HG02943 (cell line): ENCODE measurements around the gene GPRIN3.
"Not testable (repeated sequence)": the region's sequence is repeated elsewhere in the genome, so short reads cannot be mapped to it uniquely, and the experiment has no call there.

Source experiments
- ATAC-seq: cut with Tn5 transposase; IDR thresholded peaks from one replicate; pipeline ENCODE4 v1.9.1; 2021; ENCODE audit warnings: mild to moderate bottlenecking, low read depth, moderate library complexity; ENCODE audit not compliant: unreplicated experiment

GPRIN3 gene

GRCh38 chr4:89226665-89227574 is 80.7 kb downstream of the GPRIN3 start:
- ATAC-seq = peak; percentile 85

DNA sequence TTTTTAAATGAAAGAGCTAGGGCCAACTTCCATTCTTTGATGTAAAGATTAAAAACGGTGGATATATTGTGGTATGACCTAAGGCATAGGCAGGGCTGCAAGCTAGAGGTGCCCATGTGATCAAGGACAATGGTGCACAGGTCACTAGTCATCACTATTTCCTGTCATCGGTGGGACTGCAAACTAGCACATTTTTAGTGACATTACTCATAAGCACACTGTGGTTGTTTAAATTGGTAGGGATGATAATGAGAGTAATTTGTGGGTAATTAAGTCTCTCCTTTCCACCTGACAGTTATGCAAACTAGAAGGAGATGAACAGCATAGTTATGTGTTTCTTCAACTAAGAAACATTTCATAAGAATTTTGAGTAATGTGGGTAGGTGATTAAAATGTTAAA is 85.4 kb downstream of the GPRIN3 start:
- no peak for ATAC-seq

GRCh38 chr4:89221167-89221867 is 86.3 kb downstream of the GPRIN3 start:
- no peak for ATAC-seq

DNA sequence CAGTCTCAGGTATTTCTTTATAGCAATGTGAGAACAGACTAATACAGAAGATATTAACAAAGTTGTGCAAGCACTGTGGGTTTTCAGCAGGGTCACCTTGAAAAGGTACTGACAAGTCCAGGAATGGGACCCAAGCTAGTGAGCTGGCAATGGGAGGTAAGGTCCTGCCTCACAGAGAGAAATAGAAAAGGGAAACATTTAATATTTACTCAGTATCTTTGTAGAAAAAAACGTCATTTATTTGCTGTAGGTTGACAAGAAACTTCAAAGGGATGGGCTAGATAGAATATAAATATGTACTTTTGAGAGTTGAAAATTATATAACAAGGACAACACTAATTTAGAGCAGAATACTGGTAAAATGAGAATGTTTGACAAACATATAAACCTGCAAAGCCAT is 89.0 kb downstream of the GPRIN3 start:
- ATAC-seq = no peak

DNA sequence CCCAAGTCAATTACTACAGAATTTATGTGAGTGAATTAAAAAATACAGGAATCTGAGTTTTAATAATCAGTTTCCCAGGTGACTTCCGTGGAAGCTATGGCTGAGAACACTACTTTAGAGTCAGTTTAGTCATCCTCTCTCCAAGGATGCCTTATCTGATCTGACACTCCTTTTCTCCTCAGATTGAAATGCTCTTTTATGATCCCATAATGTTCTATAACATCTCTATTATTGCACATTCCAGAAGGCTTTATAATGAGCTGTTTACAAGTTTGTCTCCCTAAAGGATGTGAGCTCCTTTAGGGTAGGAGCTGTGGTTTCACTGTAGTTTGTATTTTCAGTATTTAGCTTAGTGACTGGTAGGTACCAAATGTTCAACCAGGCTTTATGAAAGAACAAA is 90.0 kb downstream of the GPRIN3 start:
- no peak for ATAC-seq

DNA sequence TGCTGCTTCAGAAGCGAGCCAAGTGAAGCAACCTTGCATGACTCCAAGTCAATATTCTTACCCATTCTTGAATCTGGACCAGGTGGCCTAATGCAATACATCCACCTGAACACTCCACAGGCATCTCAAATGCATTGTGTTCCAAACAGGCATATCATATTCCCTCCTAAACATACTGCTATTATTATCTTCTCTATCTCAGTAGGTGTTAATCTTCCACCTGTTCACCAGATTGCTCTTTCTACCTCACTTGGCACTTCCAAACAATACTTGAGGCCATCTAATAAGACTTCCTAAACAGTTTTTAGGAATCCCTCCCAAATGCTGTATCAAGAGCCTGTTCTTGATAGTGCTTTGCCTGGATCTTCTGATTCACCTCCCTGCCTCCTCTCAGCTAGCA is 90.7 kb downstream of the GPRIN3 start:
- no peak for ATAC-seq

DNA sequence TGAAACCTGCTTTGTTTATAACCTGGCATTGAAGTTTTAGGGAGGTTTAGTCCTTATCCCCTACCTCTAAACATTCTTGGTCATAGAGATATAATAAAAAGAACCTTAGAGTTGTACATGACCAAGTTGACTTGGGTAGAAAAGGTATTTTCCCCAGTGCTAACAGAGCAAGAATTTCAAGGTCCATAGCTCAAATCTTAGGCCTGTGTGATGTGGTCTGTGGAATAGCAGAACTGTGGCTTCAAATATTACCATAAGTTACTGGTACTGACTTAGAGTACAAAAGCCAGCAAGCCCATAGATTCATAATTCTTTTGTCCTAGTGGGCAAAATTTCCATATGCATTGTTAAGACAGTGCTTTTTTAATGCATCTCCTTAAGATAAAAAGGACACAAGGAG is 91.2 kb downstream of the GPRIN3 start:
- ATAC-seq = no peak

DNA sequence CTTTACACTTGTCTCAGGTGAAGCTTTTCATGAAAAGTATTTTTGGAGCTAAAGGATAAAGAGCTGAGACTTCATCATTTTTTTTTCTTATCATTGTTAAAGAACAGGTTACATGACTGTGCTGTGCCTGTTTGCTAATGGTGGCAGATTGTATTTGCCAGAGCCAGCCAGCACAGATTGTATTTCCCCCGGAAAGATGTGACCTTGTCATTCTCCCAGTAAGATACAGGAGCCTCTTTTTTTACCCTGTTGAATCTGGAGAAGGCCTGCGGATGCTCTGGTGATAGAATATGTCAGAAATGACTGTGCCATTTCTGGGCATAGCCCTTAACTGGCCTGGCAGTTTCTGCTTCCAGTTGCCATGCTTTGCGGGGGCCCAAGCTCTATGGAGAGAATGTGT is 91.9 kb downstream of the GPRIN3 start:
- no peak for ATAC-seq

DNA sequence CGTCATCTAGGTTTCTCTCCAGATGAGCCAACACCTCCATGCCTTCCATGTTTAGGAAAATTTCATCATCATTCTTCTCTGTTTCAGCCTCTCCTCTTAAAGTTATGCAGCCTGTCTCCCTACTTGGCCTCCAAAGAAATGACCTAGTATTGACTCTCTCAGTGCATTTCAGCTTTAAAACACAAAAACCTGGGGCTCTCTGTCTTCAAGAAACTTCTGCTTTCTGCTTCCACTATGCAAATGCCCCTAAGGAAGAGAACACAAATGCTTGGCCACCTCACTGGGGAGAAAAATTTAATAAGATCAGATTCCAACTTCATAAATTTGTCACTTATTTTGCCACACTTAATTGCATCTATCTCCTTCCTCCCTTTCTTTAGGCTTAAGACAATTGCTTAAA is 93.3 kb downstream of the GPRIN3 start:
- no peak for ATAC-seq

DNA sequence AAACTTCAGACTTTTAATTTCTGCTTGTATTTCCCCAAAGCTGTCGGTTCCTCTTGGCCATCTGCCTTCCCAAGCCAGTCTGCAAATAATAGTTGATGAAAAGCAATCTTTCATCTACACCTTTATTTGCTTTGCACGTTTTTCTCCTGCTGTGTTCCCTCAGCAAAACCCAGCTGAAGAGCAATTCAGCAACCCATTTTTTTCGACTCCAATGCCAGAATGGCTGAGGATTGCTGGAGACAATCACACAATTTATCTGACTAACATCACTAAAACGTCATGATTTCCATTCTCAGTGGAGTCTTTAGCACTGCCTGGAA is 94.3 kb downstream of the GPRIN3 start:
- no peak for ATAC-seq

GRCh38 chr4:89212666-89213381 is 94.8 kb downstream of the GPRIN3 start:
- no peak for ATAC-seq

- no peak for ATAC-seq
Observed at GRCh38 chr4:89204624-89205023, 103.0 kb downstream of the GPRIN3 start.

- no peak for ATAC-seq
Observed at GRCh38 chr4:89203902-89204301, 103.7 kb downstream of the GPRIN3 start.

GRCh38 chr4:89199394-89199793 is 108.2 kb downstream of the GPRIN3 start:
- ATAC-seq = not testable (repeated sequence)

DNA sequence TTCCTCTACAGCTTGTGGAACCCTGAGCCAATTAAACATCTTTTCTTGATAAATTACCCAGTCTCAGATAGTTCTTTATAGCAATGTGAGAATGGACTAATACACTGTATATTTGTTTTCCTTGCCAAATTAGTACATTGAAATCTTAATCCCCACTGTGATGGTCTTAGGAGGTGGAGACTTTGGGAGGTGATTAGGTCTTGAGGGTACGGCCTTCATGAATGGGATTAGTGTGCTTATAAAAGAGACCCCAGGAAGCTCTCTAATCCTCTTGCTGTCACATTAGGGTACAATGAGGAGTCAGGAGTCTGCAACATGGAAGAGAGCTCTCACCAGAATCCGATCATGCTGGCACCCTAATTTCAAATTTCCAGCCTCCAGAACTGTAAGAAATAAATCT is 109.7 kb downstream of the GPRIN3 start:
- no peak for ATAC-seq

- ATAC-seq = no peak
Observed at GRCh38 chr4:89196745-89197144, 110.9 kb downstream of the GPRIN3 start.

DNA sequence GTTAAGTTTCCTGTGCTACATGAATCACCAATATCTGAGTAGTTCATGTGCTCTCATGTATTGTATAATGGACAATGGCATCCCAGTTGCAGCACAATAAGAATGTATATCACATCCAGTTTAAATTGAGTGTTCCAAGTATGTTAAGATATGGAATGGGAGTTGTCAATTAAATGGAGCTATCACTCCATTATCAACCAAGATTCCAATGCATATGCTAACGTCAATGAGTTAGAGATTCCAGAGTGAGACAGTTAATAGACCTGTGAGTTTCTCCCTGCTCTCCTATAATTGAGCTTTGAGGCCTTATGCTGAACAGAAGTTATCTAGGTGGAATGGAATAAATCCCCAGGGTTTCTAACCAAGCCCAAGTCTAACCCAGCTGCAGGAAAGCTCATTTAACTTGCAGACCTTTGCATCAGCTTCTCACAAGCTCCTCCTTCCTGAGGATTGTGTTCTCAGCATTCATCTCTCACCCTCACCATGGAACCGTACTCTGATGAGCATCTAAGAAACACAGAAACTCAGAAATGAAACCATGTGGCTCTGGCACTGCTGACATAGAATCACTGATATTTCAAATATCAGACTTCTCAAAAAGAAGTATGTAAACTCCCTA is 111.4 kb downstream of the GPRIN3 start:
- no peak for ATAC-seq

- ATAC-seq = no peak
Observed at GRCh38 chr4:89193843-89194242, 113.8 kb downstream of the GPRIN3 start.
